ENCODE measurements around the gene NLRP9. TPM values are rescaled to one million over a fixed set of nuclear protein-coding genes. Genes with fewer than 3 reads are reported as not detected.

Gene NLRP9
- polyA plus RNA-seq, 2 of the 4 experiments (the other 2 are of a cell fraction), result not detected

DNA sequence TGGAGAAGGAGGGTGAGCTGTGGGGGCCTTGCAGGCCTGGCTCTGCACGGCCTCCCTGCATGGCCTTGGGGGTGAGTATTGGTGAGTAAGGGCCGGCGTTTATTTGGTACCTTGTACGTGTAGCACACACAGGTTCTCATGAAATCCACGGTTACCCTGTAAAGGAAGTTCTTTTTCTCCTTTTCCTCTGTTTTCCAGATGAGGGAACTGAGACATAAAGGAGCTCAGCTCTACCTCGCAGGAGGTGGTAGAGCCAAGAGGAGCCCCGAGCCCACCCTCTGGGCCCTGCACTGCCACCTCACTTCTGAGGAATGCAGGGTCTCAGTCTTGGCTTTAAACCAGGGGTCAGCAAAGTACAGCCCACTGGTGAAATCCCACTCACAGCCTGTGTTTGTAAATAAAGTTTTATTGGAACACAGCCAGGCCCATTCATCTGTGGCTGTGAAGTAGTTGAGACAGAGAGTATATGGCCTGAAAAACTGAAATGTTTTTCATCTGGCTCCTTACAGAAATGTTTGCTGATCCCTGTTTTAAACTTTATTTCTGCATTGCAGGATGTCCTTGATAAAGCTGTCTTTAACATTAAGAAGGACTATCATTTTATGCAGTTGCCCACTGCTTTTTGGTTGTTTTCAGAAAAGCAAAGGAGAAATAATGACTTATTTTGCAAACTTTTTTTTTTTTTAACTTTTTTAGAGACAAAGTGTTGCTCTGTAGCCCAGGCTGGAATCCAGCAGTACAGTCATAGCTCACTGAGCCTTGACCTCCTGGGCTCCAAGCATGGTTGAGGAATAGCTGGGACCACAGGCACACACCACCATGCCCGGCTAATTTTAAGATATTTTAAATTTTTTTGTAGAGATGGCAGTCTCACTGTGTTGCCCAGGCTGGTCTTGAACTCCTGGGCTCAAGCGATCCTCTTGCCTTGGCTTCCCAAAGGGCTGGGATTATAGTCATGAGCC, 56.8 kb downstream of the NLRP9 start (continued):
- TF ChIP-seq JUNB (IDR thresholded peaks at IDR 0.05) (no peak), CBX8 (IDR thresholded peaks at IDR 0.05) (no peak), CEBPB (IDR thresholded peaks at IDR 0.05) (no peak), GATA3 (IDR thresholded peaks at IDR 0.05; ENCODE audit: borderline replicate concordance) (no peak), CHD2 (IDR thresholded peaks at IDR 0.05; ENCODE audit: low read length, partially characterized antibody) (no peak)
- TF ChIP-seq, protein P1, sequence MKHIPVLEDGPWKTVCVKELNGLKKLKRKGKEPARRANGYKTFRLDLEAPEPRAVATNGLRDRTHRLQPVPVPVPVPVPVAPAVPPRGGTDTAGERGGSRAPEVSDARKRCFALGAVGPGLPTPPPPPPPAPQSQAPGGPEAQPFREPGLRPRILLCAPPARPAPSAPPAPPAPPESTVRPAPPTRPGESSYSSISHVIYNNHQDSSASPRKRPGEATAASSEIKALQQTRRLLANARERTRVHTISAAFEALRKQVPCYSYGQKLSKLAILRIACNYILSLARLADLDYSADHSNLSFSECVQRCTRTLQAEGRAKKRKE (CRISPR knock-in tag; IDR thresholded peaks at IDR 0.05; ENCODE audit: low read depth), result no peak

DNA sequence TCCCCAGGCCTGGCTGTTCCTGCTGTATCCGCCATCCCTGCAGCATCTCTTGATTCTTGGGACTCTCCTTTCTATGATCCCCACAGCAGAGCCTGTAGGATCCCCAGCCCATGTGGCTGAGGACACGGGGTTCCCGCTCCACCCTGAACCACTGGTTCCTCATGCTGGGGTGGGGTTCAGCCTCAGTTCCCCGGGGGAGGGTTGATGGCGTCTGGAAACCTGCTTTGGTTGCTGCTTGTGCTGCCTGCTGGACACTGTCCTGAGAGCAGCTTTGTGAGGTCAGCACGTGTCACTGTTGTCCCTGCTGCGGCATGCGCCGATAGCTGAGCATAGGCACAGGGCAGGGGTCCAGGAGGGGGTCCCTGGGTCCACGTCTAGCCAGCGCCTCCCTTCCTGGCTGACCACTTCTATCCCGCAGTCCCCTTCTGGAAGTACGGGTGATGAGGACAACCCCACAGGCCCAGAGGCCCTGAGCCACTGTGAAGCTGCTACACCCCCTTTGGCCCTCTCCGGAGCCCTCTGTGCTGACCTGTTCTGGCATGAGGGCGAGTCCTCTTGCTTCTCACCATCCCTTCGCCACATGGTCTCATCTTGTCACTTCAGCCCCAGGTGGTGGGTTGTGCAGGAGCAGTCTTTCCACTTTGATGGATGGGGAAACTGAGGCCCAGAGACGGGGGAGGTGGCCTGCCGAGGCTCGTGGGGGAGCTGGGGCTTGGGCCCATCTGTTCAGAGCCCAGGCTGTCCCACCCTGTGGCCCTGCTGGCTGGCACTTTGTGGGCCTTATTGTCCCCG, 57.7 kb downstream of the NLRP9 start:
- no peak for ATAC-seq
- H3K4me3 ChIP-seq, result no peak overlapping the region
- no peak overlapping the region for H3K4me2 ChIP-seq
- ChIA-PET CTCF (interaction anchor here (0.9 kb wide), 1 partner anchor 13 kb away, joined by 3 read pairs; no protein-coding TSS in a partner anchor), POLR2A (interaction anchor here (1.3 kb wide), 1 partner anchor 26 kb away, joined by 3 read pairs; the partner anchor contains the start of gene U2AF2)
- no peak for DNase-seq (ENCODE audit: low read depth in 1 of 2, low spot score in 1 of 2)
- no peak for FAIRE-seq
- peaks cover 16% of the 10 kb centered on the region for H3K4me1 ChIP-seq
- H3K27ac ChIP-seq, result no peak overlapping the region
- 90% methylated on average over 20 of the region's 20 CpGs for WGBS (ENCODE audit: missing lambda C conversion rate)
- no peak for TF ChIP-seq SMC3 (IDR thresholded peaks at IDR 0.05)
- TF ChIP-seq RNF2 (IDR thresholded peaks at IDR 0.05; ENCODE audit: borderline replicate concordance, low read depth), result no peak
- TF ChIP-seq FOSB (CRISPR knock-in tag; IDR thresholded peaks at IDR 0.05), result no peak
- TF ChIP-seq BHLHE40 (IDR thresholded peaks at IDR 0.05; ENCODE audit: low read depth, low read length), result no peak
- TF ChIP-seq, protein P2, sequence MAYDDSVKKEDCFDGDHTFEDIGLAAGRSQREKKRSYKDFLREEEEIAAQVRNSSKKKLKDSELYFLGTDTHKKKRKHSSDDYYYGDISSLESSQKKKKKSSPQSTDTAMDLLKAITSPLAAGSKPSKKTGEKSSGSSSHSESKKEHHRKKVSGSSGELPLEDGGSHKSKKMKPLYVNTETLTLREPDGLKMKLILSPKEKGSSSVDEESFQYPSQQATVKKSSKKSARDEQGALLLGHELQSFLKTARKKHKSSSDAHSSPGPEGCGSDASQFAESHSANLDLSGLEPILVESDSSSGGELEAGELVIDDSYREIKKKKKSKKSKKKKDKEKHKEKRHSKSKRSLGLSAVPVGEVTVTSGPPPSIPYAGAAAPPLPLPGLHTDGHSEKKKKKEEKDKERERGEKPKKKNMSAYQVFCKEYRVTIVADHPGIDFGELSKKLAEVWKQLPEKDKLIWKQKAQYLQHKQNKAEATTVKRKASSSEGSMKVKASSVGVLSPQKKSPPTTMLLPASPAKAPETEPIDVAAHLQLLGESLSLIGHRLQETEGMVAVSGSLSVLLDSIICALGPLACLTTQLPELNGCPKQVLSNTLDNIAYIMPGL (CRISPR knock-in tag; IDR thresholded peaks at IDR 0.05; ENCODE audit: borderline replicate concordance), result no peak
- no peaks in the 10 kb centered on the region for H3K9me3 ChIP-seq

DNA sequence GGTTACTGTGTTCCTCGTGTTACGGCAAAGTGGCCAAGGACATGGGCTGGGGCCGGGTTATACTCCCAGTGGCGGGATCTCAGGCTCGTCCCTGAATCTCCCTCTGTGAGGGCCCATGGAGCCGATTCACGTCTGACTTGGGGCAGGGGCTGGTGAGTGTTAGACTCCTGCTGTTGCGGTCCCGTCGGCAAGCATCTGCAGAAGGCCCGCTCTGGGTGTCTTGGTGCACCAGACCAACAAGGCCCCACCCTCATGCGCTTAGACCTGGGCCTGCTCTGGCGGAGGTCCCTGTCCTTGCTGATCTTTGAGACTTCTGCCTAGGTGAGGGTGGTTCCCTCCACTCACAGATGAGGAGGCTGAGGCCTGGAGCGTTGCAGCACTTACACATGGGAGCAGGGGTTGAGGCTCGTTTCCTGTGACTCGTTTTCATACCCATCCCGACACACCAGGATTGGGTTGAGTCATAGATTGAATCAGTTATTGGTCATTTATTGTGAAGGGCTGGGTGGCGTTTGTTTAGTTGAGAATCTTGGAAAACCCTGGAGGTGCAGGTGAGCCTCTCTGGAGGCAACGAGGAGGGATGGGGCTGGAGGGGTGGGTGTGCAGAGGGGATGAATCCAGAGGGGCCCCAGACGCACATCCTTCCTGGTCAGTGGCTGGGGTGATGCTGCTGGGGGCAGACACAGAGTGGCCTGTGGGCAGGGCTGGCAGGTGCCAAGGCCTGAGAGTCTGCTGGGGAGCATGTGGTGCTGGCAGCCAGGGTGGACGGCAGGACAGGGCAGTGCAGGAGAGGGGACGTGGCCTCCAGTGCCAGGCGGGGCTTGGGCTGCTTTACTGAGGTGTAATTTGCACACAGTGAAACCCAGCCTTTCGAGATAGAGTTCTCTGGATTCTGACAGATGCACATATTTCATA, 58.6 kb downstream of the NLRP9 start:
- FAIRE-seq (no peak), ATAC-seq (no peak), DNase-seq (ENCODE audit: low read depth in 1 of 2, low spot score in 1 of 2) (no peak)
- TF ChIP-seq, protein P3, sequence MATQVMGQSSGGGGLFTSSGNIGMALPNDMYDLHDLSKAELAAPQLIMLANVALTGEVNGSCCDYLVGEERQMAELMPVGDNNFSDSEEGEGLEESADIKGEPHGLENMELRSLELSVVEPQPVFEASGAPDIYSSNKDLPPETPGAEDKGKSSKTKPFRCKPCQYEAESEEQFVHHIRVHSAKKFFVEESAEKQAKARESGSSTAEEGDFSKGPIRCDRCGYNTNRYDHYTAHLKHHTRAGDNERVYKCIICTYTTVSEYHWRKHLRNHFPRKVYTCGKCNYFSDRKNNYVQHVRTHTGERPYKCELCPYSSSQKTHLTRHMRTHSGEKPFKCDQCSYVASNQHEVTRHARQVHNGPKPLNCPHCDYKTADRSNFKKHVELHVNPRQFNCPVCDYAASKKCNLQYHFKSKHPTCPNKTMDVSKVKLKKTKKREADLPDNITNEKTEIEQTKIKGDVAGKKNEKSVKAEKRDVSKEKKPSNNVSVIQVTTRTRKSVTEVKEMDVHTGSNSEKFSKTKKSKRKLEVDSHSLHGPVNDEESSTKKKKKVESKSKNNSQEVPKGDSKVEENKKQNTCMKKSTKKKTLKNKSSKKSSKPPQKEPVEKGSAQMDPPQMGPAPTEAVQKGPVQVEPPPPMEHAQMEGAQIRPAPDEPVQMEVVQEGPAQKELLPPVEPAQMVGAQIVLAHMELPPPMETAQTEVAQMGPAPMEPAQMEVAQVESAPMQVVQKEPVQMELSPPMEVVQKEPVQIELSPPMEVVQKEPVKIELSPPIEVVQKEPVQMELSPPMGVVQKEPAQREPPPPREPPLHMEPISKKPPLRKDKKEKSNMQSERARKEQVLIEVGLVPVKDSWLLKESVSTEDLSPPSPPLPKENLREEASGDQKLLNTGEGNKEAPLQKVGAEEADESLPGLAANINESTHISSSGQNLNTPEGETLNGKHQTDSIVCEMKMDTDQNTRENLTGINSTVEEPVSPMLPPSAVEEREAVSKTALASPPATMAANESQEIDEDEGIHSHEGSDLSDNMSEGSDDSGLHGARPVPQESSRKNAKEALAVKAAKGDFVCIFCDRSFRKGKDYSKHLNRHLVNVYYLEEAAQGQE (IDR thresholded peaks at IDR 0.05), result no peak
- TF ChIP-seq, protein P4, sequence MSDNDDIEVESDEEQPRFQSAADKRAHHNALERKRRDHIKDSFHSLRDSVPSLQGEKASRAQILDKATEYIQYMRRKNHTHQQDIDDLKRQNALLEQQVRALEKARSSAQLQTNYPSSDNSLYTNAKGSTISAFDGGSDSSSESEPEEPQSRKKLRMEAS (IDR thresholded peaks at IDR 0.05), result no peak
- TF ChIP-seq POLR2A (IDR thresholded peaks at IDR 0.05; ENCODE audit: low read length) (no peak), SREBF2 (IDR thresholded peaks at IDR 0.05) (no peak), CHD2 (IDR thresholded peaks at IDR 0.05; ENCODE audit: low read length, partially characterized antibody) (no peak), CHD4 (IDR thresholded peaks at IDR 0.05; ENCODE audit: borderline replicate concordance) (no peak)
- TF ChIP-seq, protein P5, sequence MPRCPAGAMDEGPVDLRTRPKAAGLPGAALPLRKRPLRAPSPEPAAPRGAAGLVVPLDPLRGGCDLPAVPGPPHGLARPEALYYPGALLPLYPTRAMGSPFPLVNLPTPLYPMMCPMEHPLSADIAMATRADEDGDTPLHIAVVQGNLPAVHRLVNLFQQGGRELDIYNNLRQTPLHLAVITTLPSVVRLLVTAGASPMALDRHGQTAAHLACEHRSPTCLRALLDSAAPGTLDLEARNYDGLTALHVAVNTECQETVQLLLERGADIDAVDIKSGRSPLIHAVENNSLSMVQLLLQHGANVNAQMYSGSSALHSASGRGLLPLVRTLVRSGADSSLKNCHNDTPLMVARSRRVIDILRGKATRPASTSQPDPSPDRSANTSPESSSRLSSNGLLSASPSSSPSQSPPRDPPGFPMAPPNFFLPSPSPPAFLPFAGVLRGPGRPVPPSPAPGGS (IDR thresholded peaks at IDR 0.05), result no peak
- no peak overlapping the region for H3K27ac ChIP-seq
- peaks cover 16% of the 10 kb centered on the region for H3K4me1 ChIP-seq
- no peak overlapping the region for H3K4me3 ChIP-seq
- no peaks in the 10 kb centered on the region for H3K9me3 ChIP-seq
- H3K4me2 ChIP-seq, result no peak overlapping the region
- CTCF ChIA-PET, result no interaction called here
- 80% methylated on average over 24 of the region's 24 CpGs for WGBS (ENCODE audit: missing lambda C conversion rate)
- POLR2A ChIA-PET, result no interaction called here

All from A549 (cell line).